ENCODE results near the gene KDM7A. TPM values are rescaled to one million over a fixed set of nuclear protein-coding genes. Genes with fewer than 3 reads are reported as not detected.
"Not testable (repeated sequence)": the region's sequence is repeated elsewhere in the genome, so short reads cannot be mapped to it uniquely, and the experiment has no call there.

Gene KDM7A
- total RNA-seq, 1 donor from 2014 or later = 13.8 TPM

DNA sequence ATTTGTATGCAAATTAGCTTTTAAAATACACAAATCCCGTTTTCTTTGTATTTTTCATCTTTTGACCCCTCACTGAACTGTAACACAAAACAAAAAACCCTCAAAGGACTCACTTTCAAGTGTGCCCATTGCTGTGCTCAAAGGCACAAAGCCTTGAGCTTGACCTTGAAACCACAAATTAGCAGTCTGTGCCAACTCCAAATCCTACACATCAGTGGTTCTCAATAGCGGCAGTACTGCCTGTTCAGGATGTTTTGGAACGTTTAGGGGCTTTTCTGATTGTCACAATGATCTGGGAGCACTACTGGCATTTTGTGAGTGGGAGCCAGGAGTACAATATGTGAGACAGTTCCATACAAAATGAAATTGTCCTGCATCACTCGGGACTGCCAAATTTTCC lies 55.5 kb downstream of the KDM7A start:
- Mint-ChIP-seq H3K27me3 (no peaks in the 10 kb centered on the region), H3K36me3 (ENCODE audit: low read depth) (peaks cover 71% of the 10 kb centered on the region), H3K4me1 (peaks cover 9% of the 10 kb centered on the region), H3K9me3 (no peaks in the 10 kb centered on the region), H3K27ac (peak overlapping the region; percentile 56), H3K4me3 (no peak overlapping the region)
- CTCF ChIA-PET = no interaction called here
- POLR2A ChIA-PET = no interaction called here
- intact Hi-C loops (cut with micrococcal nuclease) = no loop called here
- TF ChIP-seq CTCF (IDR thresholded peaks at IDR 0.05) = no peak
- no peak for DNase-seq
- no peak for ATAC-seq (ENCODE audit: low read depth)

GRCh38 chr7:140114817-140115216 lies 62.0 kb downstream of the KDM7A start:
- not testable (repeated sequence) for H3K27ac Mint-ChIP-seq

GRCh38 chr7:140108777-140109176 lies 68.0 kb downstream of the KDM7A start:
- intact Hi-C loops (cut with micrococcal nuclease); H3K27ac Mint-ChIP-seq; POLR2A ChIA-PET; H3K4me3 Mint-ChIP-seq; DNase-seq; H3K9me3 Mint-ChIP-seq; ATAC-seq (ENCODE audit: low read depth); CTCF ChIA-PET; H3K4me1 Mint-ChIP-seq; H3K27me3 Mint-ChIP-seq: not testable (repeated sequence)
- peaks cover 74% of the 10 kb centered on the region for H3K36me3 Mint-ChIP-seq (ENCODE audit: low read depth)

More at GRCh38 chr7:140114817-140115216, 62.0 kb downstream of the KDM7A start:
- DNase-seq; H3K4me3 Mint-ChIP-seq; ATAC-seq (ENCODE audit: low read depth); CTCF ChIA-PET; POLR2A ChIA-PET; H3K27me3 Mint-ChIP-seq; intact Hi-C loops (cut with micrococcal nuclease); H3K9me3 Mint-ChIP-seq; H3K4me1 Mint-ChIP-seq: not testable (repeated sequence)
- H3K36me3 Mint-ChIP-seq (ENCODE audit: low read depth) = peaks cover 69% of the 10 kb centered on the region

GRCh38 chr7:140096459-140096858 lies 80.3 kb downstream of the KDM7A start:
- Mint-ChIP-seq H3K36me3 (ENCODE audit: low read depth) (peaks cover 87% of the 10 kb centered on the region), H3K4me3 (no peak overlapping the region)
- CTCF ChIA-PET = no interaction called here

GRCh38 chr7:140093375-140093774 lies 83.4 kb downstream of the KDM7A start:
- Mint-ChIP-seq H3K4me1 (no peaks in the 10 kb centered on the region), H3K27me3 (no peaks in the 10 kb centered on the region), H3K4me3 (no peak overlapping the region), H3K9me3 (no peaks in the 10 kb centered on the region), H3K27ac (peak overlapping the region; percentile 56), H3K36me3 (ENCODE audit: low read depth) (peaks cover 81% of the 10 kb centered on the region)
- ChIA-PET POLR2A (no interaction called here), CTCF (no interaction called here)
- TF ChIP-seq CTCF (IDR thresholded peaks at IDR 0.05) = no peak
- no peak for ATAC-seq (ENCODE audit: low read depth)
- DNase-seq = no peak
- intact Hi-C loops (cut with micrococcal nuclease) = no loop called here

More at GRCh38 chr7:140096459-140096858, 80.3 kb downstream of the KDM7A start:
- DNase-seq (no peak), ATAC-seq (ENCODE audit: low read depth) (no peak)
- Mint-ChIP-seq H3K27me3 (no peaks in the 10 kb centered on the region), H3K27ac (no peak overlapping the region), H3K9me3 (no peaks in the 10 kb centered on the region), H3K4me1 (no peaks in the 10 kb centered on the region)
- intact Hi-C loops (cut with micrococcal nuclease) = no loop called here
- no peak for TF ChIP-seq CTCF (IDR thresholded peaks at IDR 0.05)
- POLR2A ChIA-PET = no interaction called here

GRCh38 chr7:140085447-140085846 lies 91.3 kb downstream of the KDM7A start:
- ChIA-PET POLR2A (interaction anchor here (2.3 kb wide), 1 partner anchor 22 kb away, joined by 10 read pairs; the partner anchor contains the start of gene PARP12), CTCF (no interaction called here)
- TF ChIP-seq CTCF (IDR thresholded peaks at IDR 0.05) = no peak
- H3K27ac Mint-ChIP-seq = peak overlapping the region; percentile 13
- peaks cover 14% of the 10 kb centered on the region for H3K36me3 Mint-ChIP-seq (ENCODE audit: low read depth)
- H3K4me1 Mint-ChIP-seq = peaks cover 24% of the 10 kb centered on the region
- H3K27me3 Mint-ChIP-seq = no peaks in the 10 kb centered on the region
- intact Hi-C loops (cut with micrococcal nuclease) = loop anchor here (1.0 kb wide), 1 partner anchor 23 kb away; the partner anchor contains the start of gene PARP12
- no peaks in the 10 kb centered on the region for H3K9me3 Mint-ChIP-seq
- DNase-seq = no peak
- ATAC-seq (ENCODE audit: low read depth) = no peak
- no peak overlapping the region for H3K4me3 Mint-ChIP-seq
